Retinal pigment epithelial cell (primary cell): ENCODE measurements around the gene PTN.

Source experiments
- DNase-seq: peaks from one replicate; pipeline ENCODE4 v3.0.0-alpha.2; 2010; ENCODE audit warnings: low read depth
- H3K4me3 ChIP-seq: 2 replicates; pipeline ENCODE4 v1.5.1; 2011; ENCODE audit warnings: mild to moderate bottlenecking, low read length, control low read depth, moderate library complexity
- CTCF ChIP-seq: conservative IDR thresholded peaks from 2 replicates; pipeline ENCODE4 v1.5.1; 2011; ENCODE audit warnings: low read depth, low read length, control low read depth, inconsistent platforms

PTN gene, protein sequence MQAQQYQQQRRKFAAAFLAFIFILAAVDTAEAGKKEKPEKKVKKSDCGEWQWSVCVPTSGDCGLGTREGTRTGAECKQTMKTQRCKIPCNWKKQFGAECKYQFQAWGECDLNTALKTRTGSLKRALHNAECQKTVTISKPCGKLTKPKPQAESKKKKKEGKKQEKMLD

GRCh38 chr7:137343281-137343841 lies at the start of gene PTN:
TSS of gene PTN (minus strand) at chr7:137343733. CDS start at chr7:137254973, 88,760 bp downstream.
- peak within 1 kb of the TSS; percentile 48 for H3K4me3 ChIP-seq
- no peak for DNase-seq
- no peak for TF ChIP-seq CTCF

GRCh38 chr7:137390076-137390475 lies 46.5 kb upstream of the PTN start:
- no peak for TF ChIP-seq CTCF
- no peak overlapping the region for H3K4me3 ChIP-seq
- no peak for DNase-seq

- no peak overlapping the region for H3K4me3 ChIP-seq
- TF ChIP-seq CTCF, result no peak
- no peak for DNase-seq
Observed at GRCh38 chr7:137388916-137389315, 45.4 kb upstream of the PTN start.

- DNase-seq, result no peak
- TF ChIP-seq CTCF, result no peak
- no peak overlapping the region for H3K4me3 ChIP-seq
Observed at GRCh38 chr7:137386966-137387365, 43.4 kb upstream of the PTN start.

- DNase-seq, result no peak
- no peak for TF ChIP-seq CTCF
- H3K4me3 ChIP-seq, result no peak overlapping the region
Observed at GRCh38 chr7:137381045-137381444, 37.5 kb upstream of the PTN start.

GRCh38 chr7:137373507-137373906 lies 30.0 kb upstream of the PTN start:
- TF ChIP-seq CTCF, result no peak
- no peak for DNase-seq
- no peak overlapping the region for H3K4me3 ChIP-seq

DNA sequence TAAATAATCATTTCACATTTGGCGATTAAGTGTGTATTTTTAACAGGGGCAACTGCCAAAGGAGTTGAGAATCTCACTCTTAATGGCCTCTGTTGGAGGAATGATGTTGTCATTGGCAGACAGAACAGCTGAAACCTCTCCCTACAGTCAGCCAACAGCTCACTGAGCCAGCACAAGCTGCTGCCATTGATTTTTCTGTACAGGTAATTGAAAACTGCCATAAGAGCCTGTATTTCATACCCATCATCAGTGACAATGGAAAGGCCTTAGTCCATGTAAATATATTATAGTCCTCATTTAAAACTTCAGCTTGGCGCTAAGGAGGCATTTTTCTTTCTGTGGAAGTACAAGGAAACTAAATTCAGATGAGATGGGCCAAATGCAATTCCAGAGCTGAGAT lies 28.1 kb upstream of the PTN start:
- no peak for TF ChIP-seq CTCF
- no peak for DNase-seq

More for the DNA sequence above, 28.1 kb upstream of the PTN start:
- H3K4me3 ChIP-seq, result no peak overlapping the region
